Measurements from ENCODE around the gene SELL. TPM values are rescaled to one million over a fixed set of nuclear protein-coding genes. Genes with fewer than 3 reads are reported as not detected.
"Not testable (repeated sequence)": the region's sequence is repeated elsewhere in the genome, so short reads cannot be mapped to it uniquely, and the experiment has no call there.

Gene SELL
- total RNA-seq, 1 donor = under 0.01 TPM

DNA sequence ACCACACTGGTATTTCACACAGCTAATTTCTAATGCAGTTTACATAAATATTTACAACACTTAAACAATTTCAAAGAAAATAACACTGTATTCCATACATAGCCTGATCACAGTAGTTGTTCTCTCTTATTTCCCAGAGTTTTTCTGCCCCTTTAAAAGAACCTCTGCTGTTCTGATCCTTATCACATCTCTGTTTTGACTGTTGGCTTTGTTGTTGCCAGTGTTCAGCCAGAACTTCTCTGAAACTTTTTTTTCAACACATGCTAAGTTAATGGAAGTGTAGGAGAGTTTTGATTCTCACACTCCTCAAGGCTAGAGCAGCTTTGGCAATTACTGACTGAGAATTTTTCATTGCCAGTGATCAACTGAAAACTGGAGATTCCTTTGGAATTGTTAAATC is 11.4 kb upstream of the SELL start:
- Histone ChIP-seq H3K27ac (ENCODE audit: low read depth, low read length) (no peak overlapping the region), H3K4me2 (ENCODE audit: insufficient read depth, low read length) (no peak overlapping the region), H3K27me3 (ENCODE audit: insufficient read depth, low read length) (peaks cover 4% of the 10 kb centered on the region), H3K9me3 (ENCODE audit: low read depth, low read length) (no peaks in the 10 kb centered on the region), H3K4me1 (ENCODE audit: insufficient read depth, low read length) (no peaks in the 10 kb centered on the region), H2AFZ (ENCODE audit: low read length) (no peak overlapping the region), H4K20me1 (ENCODE audit: insufficient read depth, low read length) (no peaks in the 10 kb centered on the region), H3K36me3 (ENCODE audit: insufficient read depth, low read length) (no peaks in the 10 kb centered on the region), H3K79me2 (ENCODE audit: insufficient read depth, low read length) (no peaks in the 10 kb centered on the region), H3K4me3 (ENCODE audit: insufficient read depth, low read length) (no peak overlapping the region)
- TF ChIP-seq, protein P1, sequence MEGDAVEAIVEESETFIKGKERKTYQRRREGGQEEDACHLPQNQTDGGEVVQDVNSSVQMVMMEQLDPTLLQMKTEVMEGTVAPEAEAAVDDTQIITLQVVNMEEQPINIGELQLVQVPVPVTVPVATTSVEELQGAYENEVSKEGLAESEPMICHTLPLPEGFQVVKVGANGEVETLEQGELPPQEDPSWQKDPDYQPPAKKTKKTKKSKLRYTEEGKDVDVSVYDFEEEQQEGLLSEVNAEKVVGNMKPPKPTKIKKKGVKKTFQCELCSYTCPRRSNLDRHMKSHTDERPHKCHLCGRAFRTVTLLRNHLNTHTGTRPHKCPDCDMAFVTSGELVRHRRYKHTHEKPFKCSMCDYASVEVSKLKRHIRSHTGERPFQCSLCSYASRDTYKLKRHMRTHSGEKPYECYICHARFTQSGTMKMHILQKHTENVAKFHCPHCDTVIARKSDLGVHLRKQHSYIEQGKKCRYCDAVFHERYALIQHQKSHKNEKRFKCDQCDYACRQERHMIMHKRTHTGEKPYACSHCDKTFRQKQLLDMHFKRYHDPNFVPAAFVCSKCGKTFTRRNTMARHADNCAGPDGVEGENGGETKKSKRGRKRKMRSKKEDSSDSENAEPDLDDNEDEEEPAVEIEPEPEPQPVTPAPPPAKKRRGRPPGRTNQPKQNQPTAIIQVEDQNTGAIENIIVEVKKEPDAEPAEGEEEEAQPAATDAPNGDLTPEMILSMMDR (IDR thresholded peaks at IDR 0.05; ENCODE audit: extremely low read depth, low read depth, low read length) = no peak
- no peak for DNase-seq (ENCODE audit: insufficient read length, low spot score, missing footprints)

DNA sequence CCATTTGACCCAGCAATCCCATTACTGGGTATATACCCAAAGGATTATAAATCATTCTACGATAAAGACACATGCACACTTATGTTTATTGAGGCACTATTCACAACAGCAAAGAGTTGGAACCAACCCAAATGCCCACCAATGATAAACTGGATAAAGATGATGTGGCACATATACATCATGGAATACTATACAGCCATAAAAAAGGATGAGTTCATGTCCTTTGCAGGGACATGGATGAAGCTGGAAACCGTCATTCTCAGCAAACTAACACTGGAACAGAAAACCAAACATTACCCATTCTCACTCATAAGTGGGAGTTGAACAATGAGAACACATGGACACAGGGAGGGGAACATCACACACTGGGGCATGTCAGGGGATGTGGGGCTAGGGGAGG is 3.7 kb upstream of the SELL start:
- not testable (repeated sequence) for H3K9me3 ChIP-seq (ENCODE audit: low read depth, low read length); H2AFZ ChIP-seq (ENCODE audit: low read length); H3K4me3 ChIP-seq (ENCODE audit: insufficient read depth, low read length); H3K4me2 ChIP-seq (ENCODE audit: insufficient read depth, low read length); DNase-seq (ENCODE audit: insufficient read length, low spot score, missing footprints); H3K27ac ChIP-seq (ENCODE audit: low read depth, low read length); H3K79me2 ChIP-seq (ENCODE audit: insufficient read depth, low read length); H4K20me1 ChIP-seq (ENCODE audit: insufficient read depth, low read length); H3K27me3 ChIP-seq (ENCODE audit: insufficient read depth, low read length); H3K36me3 ChIP-seq (ENCODE audit: insufficient read depth, low read length); H3K4me1 ChIP-seq (ENCODE audit: insufficient read depth, low read length)

DNA sequence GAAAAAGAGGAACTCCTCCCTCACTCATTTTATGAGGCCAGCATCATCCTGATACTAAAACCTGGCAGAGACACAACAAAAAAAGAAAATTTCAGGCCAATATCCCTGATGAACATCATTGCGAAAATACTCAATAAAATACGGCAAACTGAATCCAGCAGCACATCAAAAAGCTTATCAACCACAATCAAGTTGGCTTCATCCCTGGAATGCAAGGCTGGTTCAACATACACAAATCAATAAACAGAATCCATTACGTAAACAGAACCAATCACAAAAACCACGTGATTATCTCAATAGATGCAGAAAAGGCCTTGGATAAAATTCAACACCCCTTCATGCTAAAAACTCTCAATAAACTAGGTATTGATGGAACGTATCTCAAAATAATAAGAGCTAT is 1.7 kb upstream of the SELL start:
- not testable (repeated sequence) for H3K4me3 ChIP-seq (ENCODE audit: insufficient read depth, low read length); H3K79me2 ChIP-seq (ENCODE audit: insufficient read depth, low read length); H4K20me1 ChIP-seq (ENCODE audit: insufficient read depth, low read length); H3K4me1 ChIP-seq (ENCODE audit: insufficient read depth, low read length); H2AFZ ChIP-seq (ENCODE audit: low read length); H3K27me3 ChIP-seq (ENCODE audit: insufficient read depth, low read length); H3K4me2 ChIP-seq (ENCODE audit: insufficient read depth, low read length); H3K9me3 ChIP-seq (ENCODE audit: low read depth, low read length); H3K27ac ChIP-seq (ENCODE audit: low read depth, low read length); DNase-seq (ENCODE audit: insufficient read length, low spot score, missing footprints); H3K36me3 ChIP-seq (ENCODE audit: insufficient read depth, low read length)

DNA sequence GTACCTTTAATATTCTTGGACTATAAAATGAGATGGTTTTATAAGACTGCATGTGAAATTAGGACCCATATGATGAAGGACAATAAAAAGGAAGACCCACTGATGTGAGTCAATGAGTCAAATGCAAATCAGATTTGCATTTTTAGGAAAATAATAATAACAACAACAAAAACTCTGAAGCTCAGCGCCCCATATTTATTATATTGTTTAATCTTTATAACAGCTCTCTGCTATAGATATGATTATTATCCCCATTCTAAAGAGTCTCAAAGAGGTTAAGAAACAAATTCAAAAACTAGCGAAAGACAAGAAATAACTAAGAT is 850 bp upstream of the SELL start:
- Histone ChIP-seq H3K36me3 (ENCODE audit: insufficient read depth, low read length) (no peaks in the 10 kb centered on the region), H3K27me3 (ENCODE audit: insufficient read depth, low read length) (no peaks in the 10 kb centered on the region), H3K27ac (ENCODE audit: low read depth, low read length) (no peak overlapping the region), H3K4me3 (ENCODE audit: insufficient read depth, low read length) (no peak overlapping the region), H2AFZ (ENCODE audit: low read length) (no peak overlapping the region), H3K4me2 (ENCODE audit: insufficient read depth, low read length) (peak overlapping the region; percentile 74), H4K20me1 (ENCODE audit: insufficient read depth, low read length) (no peaks in the 10 kb centered on the region), H3K4me1 (ENCODE audit: insufficient read depth, low read length) (no peaks in the 10 kb centered on the region), H3K9me3 (ENCODE audit: low read depth, low read length) (no peaks in the 10 kb centered on the region), H3K79me2 (ENCODE audit: insufficient read depth, low read length) (no peaks in the 10 kb centered on the region)
- DNase-seq (ENCODE audit: insufficient read length, low spot score, missing footprints) = no peak
- TF ChIP-seq, protein P1 (IDR thresholded peaks at IDR 0.05; ENCODE audit: extremely low read depth, low read depth, low read length) = no peak

DNA sequence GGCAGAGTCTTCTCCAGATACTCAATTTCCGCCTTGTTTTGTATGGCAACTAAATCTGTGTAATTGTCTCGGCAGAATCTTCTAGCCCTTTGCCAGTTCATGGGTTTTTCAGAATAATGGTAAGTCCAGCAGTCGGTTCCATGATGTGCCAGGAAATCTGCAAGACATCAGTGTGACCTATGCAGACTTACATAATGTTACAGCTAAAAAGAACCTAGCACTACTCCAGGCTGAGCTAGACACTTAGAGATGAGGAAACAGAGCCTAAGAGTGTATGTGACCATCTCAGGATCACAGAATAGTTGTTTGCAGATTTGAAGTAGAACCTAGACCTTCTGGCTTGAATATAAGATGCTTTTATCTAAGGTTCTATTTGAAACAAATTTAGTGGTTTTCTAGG is 2.8 kb downstream of the SELL start:
- H3K9me3 ChIP-seq (ENCODE audit: low read depth, low read length) = no peaks in the 10 kb centered on the region
- no peak for DNase-seq (ENCODE audit: insufficient read length, low spot score, missing footprints)
- no peak overlapping the region for H2AFZ ChIP-seq (ENCODE audit: low read length)
- H4K20me1 ChIP-seq (ENCODE audit: insufficient read depth, low read length) = no peaks in the 10 kb centered on the region
- no peak overlapping the region for H3K4me2 ChIP-seq (ENCODE audit: insufficient read depth, low read length)
- no peaks in the 10 kb centered on the region for H3K36me3 ChIP-seq (ENCODE audit: insufficient read depth, low read length)
- no peaks in the 10 kb centered on the region for H3K4me1 ChIP-seq (ENCODE audit: insufficient read depth, low read length)
- no peak overlapping the region for H3K27ac ChIP-seq (ENCODE audit: low read depth, low read length)
- no peak overlapping the region for H3K4me3 ChIP-seq (ENCODE audit: insufficient read depth, low read length)
- H3K79me2 ChIP-seq (ENCODE audit: insufficient read depth, low read length) = no peaks in the 10 kb centered on the region
- TF ChIP-seq, protein P1 (IDR thresholded peaks at IDR 0.05; ENCODE audit: extremely low read depth, low read depth, low read length) = no peak
- no peaks in the 10 kb centered on the region for H3K27me3 ChIP-seq (ENCODE audit: insufficient read depth, low read length)

All from osteoblast (primary cell).